Fibroblast of skin of right biceps (primary cell): Measurements from ENCODE around the gene UQCRQ.

Experiments used
- DNase-seq: peaks from one replicate; pipeline ENCODE4 v3.0.0-alpha.2; 2013

Gene UQCRQ

DNA sequence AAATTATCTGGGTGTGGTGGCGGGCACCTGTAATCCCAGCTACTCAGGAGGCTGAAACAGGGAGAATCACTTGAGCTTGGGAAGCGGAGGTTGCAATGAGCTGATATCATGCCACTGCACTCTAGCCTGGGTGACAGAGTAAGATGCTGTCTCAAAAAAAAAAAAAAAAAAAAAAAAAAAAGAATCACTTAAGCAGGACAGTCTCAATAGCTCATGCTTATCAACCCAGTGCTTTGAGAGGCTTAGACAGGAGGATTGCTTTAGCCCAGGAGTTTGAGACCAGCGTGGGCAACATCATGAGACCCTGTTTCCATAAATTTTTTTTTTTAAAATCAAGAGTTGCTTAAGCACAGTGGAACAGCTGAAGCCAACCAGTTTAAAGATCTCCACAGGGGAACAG is 49.6 kb downstream of the UQCRQ start:
- DNase-seq = no peak
